GM23338 (cell line): ENCODE data around the gene GHRH.

ENCODE experiments used
- CREB1 ChIP-seq: fragments of 250-450 bp; sonication (Bioruptor Pico); IDR thresholded peaks from 2 replicates; pipeline ENCODE4 v1.5.0; 2020; ENCODE audit warnings: low read depth, mild to moderate bottlenecking, moderate library complexity
- CTCF ChIP-seq, 2 experiments: fragments of 200-600 bp in 1 of 2; sonication (generic) in 1 of 2; conservative IDR thresholded peaks; 2 replicates each; pipeline versions ENCODE4 v1.5.1 to v1.6.1; 2016 to 2017; ENCODE audit warnings: antibody characterized with exemption in 2 of 2, low read depth in 2 of 2, mild to moderate bottlenecking in 2 of 2, moderate library complexity in 1 of 2
- ETS1 ChIP-seq: IDR thresholded peaks from 2 replicates; pipeline ENCODE4 v1.6.1; 2016; ENCODE audit warnings: antibody characterized with exemption
- EZH2 ChIP-seq: fragments of 200-600 bp; sonication (generic); IDR thresholded peaks from one replicate; pipeline ENCODE4 v1.8.0; 2017; ENCODE audit warnings: antibody characterized with exemption, mild to moderate bottlenecking, low read depth; ENCODE audit not compliant: unreplicated experiment
- EZH2phosphoT487 ChIP-seq: fragments of 200-600 bp; sonication (generic); IDR thresholded peaks from one replicate; pipeline ENCODE4 v1.8.1; 2018; ENCODE audit warnings: antibody characterized with exemption; ENCODE audit not compliant: unreplicated experiment
- JUNB ChIP-seq: IDR thresholded peaks from one replicate; pipeline ENCODE4 v1.6.1; 2016; ENCODE audit warnings: antibody characterized with exemption; ENCODE audit not compliant: unreplicated experiment
- POLR2AphosphoS5 ChIP-seq: IDR thresholded peaks from 2 replicates; pipeline ENCODE4 v1.6.1; 2016; ENCODE audit warnings: antibody characterized with exemption, low read depth
- REST ChIP-seq: IDR thresholded peaks from one replicate; pipeline ENCODE4 v1.6.1; 2018; ENCODE audit warnings: antibody characterized with exemption; ENCODE audit not compliant: unreplicated experiment

GRCh38 chr20:37231947-37232630 lies 29.5 kb downstream of the GHRH start:
- no peak for TF ChIP-seq CTCF (conservative IDR thresholded peaks at IDR 0.05; ENCODE audit: low read depth in 2 of 2)
- TF ChIP-seq CREB1 (CRISPR knock-in tag), result no peak
- no peak for TF ChIP-seq POLR2AphosphoS5
- TF ChIP-seq REST, result no peak
- TF ChIP-seq JUNB, result no peak
- TF ChIP-seq ETS1, result no peak
- TF ChIP-seq EZH2, result no peak
- no peak for TF ChIP-seq EZH2phosphoT487
